Measurements from ENCODE around the gene SHISA8. TPM values are rescaled to one million over a fixed set of nuclear protein-coding genes. Genes with fewer than 3 reads are reported as not detected.
A peak's percentile ranks its signal among the peaks of the same experiment; 100 is the strongest.

The SHISA8 gene
- total RNA-seq, 2 donors from 2014 or later: 0.58 TPM; not detected in 1

DNA sequence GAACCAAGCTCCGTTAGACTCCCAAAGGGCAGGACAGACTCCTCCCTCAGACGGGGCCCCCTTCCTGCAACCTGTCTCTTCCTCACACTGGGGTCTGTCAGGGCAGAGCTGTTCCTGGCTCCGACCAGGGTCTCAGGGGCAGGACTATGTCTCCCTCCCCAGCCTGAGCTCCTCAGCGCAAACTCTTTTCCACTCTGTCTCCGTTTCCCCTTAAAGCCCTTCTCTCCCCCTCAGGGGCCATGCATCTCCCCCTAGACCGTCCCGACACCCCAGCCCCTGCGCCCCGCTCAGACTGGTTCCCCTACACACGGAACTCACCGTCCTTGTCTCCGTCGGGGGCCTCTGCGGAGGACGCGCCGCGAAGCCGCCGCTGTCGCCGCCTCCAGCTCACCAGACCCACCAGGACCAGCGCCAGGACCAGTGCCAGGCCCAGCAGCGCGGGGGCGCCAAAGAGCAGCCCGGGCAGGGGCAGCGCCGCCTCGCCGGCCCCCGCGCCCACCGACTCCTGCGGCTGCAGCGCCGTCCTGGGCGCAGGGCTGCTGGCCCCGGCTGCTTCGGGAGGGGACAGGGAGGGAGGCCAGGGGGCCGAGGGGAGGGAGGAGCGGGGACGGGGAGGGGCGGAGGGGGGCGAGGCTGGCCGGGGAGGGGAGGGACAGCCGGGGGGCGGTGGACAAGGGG is 11.0 kb upstream of the SHISA8 start:
- no peaks in the 10 kb centered on the region for H3K4me1 Mint-ChIP-seq
- TF ChIP-seq, protein P1, sequence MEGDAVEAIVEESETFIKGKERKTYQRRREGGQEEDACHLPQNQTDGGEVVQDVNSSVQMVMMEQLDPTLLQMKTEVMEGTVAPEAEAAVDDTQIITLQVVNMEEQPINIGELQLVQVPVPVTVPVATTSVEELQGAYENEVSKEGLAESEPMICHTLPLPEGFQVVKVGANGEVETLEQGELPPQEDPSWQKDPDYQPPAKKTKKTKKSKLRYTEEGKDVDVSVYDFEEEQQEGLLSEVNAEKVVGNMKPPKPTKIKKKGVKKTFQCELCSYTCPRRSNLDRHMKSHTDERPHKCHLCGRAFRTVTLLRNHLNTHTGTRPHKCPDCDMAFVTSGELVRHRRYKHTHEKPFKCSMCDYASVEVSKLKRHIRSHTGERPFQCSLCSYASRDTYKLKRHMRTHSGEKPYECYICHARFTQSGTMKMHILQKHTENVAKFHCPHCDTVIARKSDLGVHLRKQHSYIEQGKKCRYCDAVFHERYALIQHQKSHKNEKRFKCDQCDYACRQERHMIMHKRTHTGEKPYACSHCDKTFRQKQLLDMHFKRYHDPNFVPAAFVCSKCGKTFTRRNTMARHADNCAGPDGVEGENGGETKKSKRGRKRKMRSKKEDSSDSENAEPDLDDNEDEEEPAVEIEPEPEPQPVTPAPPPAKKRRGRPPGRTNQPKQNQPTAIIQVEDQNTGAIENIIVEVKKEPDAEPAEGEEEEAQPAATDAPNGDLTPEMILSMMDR (conservative IDR thresholded peaks at IDR 0.05): peak; percentile 89
- Histone ChIP-seq H3K4me3 (ENCODE audit: low read length) (no peak overlapping the region), H3K4me1 (ENCODE audit: control insufficient read depth, insufficient read depth, low read length) (no peaks in the 10 kb centered on the region), H3K27me3 (ENCODE audit: control insufficient read depth, insufficient read depth, low read length, poor library complexity, severe bottlenecking) (peaks cover 37% of the 10 kb centered on the region), H3K9me3 (ENCODE audit: control insufficient read depth, low read length) (no peaks in the 10 kb centered on the region), H3K36me3 (ENCODE audit: control insufficient read depth, insufficient read depth, low read length) (no peaks in the 10 kb centered on the region), H3K27ac (ENCODE audit: low read depth, low read length) (no peak overlapping the region), H3K9ac (ENCODE audit: extremely low read depth, low read length, poor library complexity, severe bottlenecking) (no peak overlapping the region)
- no peaks in the 10 kb centered on the region for H3K9me3 Mint-ChIP-seq
- no peaks in the 10 kb centered on the region for H3K36me3 Mint-ChIP-seq (ENCODE audit: low read depth)
- no peak overlapping the region for H3K27ac Mint-ChIP-seq
- DNase-seq: peak; percentile 95
- H3K27me3 Mint-ChIP-seq (ENCODE audit: insufficient read depth): peaks cover 68% of the 10 kb centered on the region
- peak overlapping the region; percentile 43 for H3K4me3 Mint-ChIP-seq
- 7 to 24% methylated on average over 7 to 40 of the region's 48 CpGs for WGBS, 2 experiments (ENCODE audit: insufficient coverage in 1 of 2, insufficient read length in 1 of 2)

DNA sequence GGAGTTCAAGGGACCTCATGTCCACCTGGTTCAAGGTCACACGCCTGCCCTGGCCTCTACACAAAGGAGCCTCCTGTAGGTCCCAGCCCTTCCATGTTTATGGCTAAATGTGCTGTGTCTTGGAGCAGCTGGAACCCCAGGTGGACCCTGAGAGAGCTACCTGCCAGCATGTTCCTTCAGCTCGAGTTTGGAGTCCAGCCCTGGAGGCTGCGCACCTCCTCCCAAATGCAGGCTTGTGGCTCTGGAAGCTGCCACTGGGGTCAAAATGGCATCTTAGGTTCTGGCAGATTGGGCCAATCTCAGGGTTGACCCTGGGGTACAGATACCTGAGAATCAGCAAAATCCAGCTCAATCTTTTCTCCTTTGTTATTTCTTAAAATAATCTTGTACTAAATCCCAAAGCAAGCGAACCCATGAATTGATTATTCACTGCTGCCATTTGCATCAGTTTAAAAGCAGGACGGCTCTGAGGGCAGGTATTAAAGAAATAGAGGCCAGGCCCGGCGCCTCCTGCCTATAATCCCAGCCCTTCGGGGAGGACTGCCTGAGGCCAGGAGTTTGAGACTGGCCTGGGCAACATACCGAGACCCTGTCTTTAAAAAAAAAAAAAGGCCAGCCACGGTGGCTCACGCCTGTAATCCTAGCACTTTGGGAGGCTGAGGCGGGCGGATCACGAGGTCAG is 8.9 kb upstream of the SHISA8 start:
- H3K36me3 Mint-ChIP-seq (ENCODE audit: low read depth): no peaks in the 10 kb centered on the region
- H3K4me3 Mint-ChIP-seq: no peak overlapping the region
- H3K27me3 ChIP-seq (ENCODE audit: control insufficient read depth, insufficient read depth, low read length, poor library complexity, severe bottlenecking): peaks cover 49% of the 10 kb centered on the region
- no peak overlapping the region for H3K27ac Mint-ChIP-seq
- H3K27me3 Mint-ChIP-seq (ENCODE audit: insufficient read depth): peaks cover 73% of the 10 kb centered on the region
- no peak overlapping the region for H3K27ac ChIP-seq (ENCODE audit: low read depth, low read length)
- DNase-seq: no peak
- H3K9me3 ChIP-seq (ENCODE audit: control insufficient read depth, low read length): no peaks in the 10 kb centered on the region
- H3K9me3 Mint-ChIP-seq: no peaks in the 10 kb centered on the region
- no peaks in the 10 kb centered on the region for H3K4me1 ChIP-seq (ENCODE audit: control insufficient read depth, insufficient read depth, low read length)
- H3K4me1 Mint-ChIP-seq: no peaks in the 10 kb centered on the region
- TF ChIP-seq, protein P1 (conservative IDR thresholded peaks at IDR 0.05): no peak
- no peak overlapping the region for H3K9ac ChIP-seq (ENCODE audit: extremely low read depth, low read length, poor library complexity, severe bottlenecking)
- H3K36me3 ChIP-seq (ENCODE audit: control insufficient read depth, insufficient read depth, low read length): no peaks in the 10 kb centered on the region
- H3K4me3 ChIP-seq (ENCODE audit: low read length): no peak overlapping the region
- WGBS, 2 experiments (ENCODE audit: insufficient coverage in 1 of 2, insufficient read length in 1 of 2): 86 to 89% methylated on average over 10 to 14 of the region's 14 CpGs

DNA sequence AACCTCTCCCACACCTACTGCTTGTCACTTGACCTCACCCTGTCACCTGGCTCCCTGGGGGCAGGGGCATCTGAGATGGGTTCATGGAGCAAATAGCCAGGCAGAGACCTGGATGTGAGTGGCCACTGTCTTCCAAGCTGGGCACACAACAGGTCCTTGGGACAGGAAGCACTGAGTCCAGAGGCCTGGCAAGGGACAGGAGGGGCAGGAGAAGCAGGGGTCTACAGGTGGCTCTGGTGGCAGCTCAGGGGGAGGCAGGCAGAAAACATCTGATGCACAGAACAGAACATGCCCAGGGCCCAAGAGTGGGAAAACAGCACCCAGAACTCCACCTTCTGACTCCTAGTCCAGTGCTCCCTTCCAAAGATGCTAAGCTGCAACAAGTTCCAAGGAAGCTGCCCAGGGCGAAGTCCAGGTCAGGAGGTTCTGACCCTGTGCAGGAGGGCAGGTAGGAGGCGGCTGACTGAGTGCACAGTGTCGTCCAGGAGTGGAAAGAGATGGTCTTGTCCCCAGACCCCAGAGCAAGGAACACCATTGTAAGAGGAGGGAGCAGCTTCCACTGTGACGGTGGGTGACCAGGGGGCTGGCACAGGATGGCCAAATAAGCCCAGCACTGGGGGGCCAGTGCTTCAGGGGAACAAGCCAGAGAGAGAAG is 8.2 kb upstream of the SHISA8 start:
- H3K36me3 ChIP-seq (ENCODE audit: control insufficient read depth, insufficient read depth, low read length): no peaks in the 10 kb centered on the region
- no peak for DNase-seq
- Mint-ChIP-seq H3K9me3 (no peaks in the 10 kb centered on the region), H3K4me3 (no peak overlapping the region), H3K4me1 (no peaks in the 10 kb centered on the region), H3K36me3 (ENCODE audit: low read depth) (no peaks in the 10 kb centered on the region), H3K27ac (no peak overlapping the region), H3K27me3 (ENCODE audit: insufficient read depth) (peaks cover 75% of the 10 kb centered on the region)
- TF ChIP-seq, protein P1 (conservative IDR thresholded peaks at IDR 0.05): no peak
- WGBS, 2 experiments (ENCODE audit: insufficient coverage in 1 of 2, insufficient read length in 1 of 2): 90 to 92% methylated on average over 2 to 4 of the region's 4 CpGs
- peaks cover 56% of the 10 kb centered on the region for H3K27me3 ChIP-seq (ENCODE audit: control insufficient read depth, insufficient read depth, low read length, poor library complexity, severe bottlenecking)
- no peak overlapping the region for H3K27ac ChIP-seq (ENCODE audit: low read depth, low read length)
- H3K9ac ChIP-seq (ENCODE audit: extremely low read depth, low read length, poor library complexity, severe bottlenecking): no peak overlapping the region
- H3K9me3 ChIP-seq (ENCODE audit: control insufficient read depth, low read length): no peaks in the 10 kb centered on the region
- no peak overlapping the region for H3K4me3 ChIP-seq (ENCODE audit: low read length)
- H3K4me1 ChIP-seq (ENCODE audit: control insufficient read depth, insufficient read depth, low read length): no peaks in the 10 kb centered on the region

All from endodermal cell (in vitro differentiated cells).